Calu3 (cell line): Measurements from ENCODE around the gene H6PD. TPM values are rescaled to one million over a fixed set of nuclear protein-coding genes. Genes with fewer than 3 reads are reported as not detected.

Experiments
- BruUV-seq: library from RNA; stranded (reverse); fragments of 400-500 nt; replicated peaks from 2 replicates; lab custom pipeline; 2021; lab: Mats Ljungman, UMichigan
- CTCF ChIA-PET: fragments of 300-600 bp; sonication (Branson Sonifier 250); formaldehyde crosslinking; loops from one replicate; lab custom pipeline; 2022; ENCODE audit warnings: antibody characterized with exemption; lab: Charles Lee
- DNase-seq: peaks from one replicate; pipeline ENCODE4 v3.0.0; 2022
- H3K27ac Mint-ChIP-seq: one replicate; pipeline ENCODE4 v1.8.0; 2022; ENCODE audit warnings: mixed read lengths; ENCODE audit not compliant: unreplicated experiment
- H3K27me3 Mint-ChIP-seq: one replicate; pipeline ENCODE4 v1.8.0; 2022; ENCODE audit warnings: mixed read lengths; ENCODE audit not compliant: unreplicated experiment
- H3K36me3 Mint-ChIP-seq: one replicate; pipeline ENCODE4 v1.8.0; 2022; ENCODE audit warnings: mild to moderate bottlenecking, moderate library complexity, mixed read lengths; ENCODE audit not compliant: insufficient read depth, unreplicated experiment
- H3K4me1 Mint-ChIP-seq: one replicate; pipeline ENCODE4 v1.8.0; 2022; ENCODE audit warnings: mild to moderate bottlenecking, low read depth, mixed read lengths; ENCODE audit not compliant: unreplicated experiment
- H3K4me3 Mint-ChIP-seq: one replicate; pipeline ENCODE4 v1.8.0; 2022; ENCODE audit warnings: mild to moderate bottlenecking, low read depth, moderate library complexity, mixed read lengths; ENCODE audit not compliant: unreplicated experiment
- H3K9me3 Mint-ChIP-seq: one replicate; pipeline ENCODE4 v1.8.0; 2022; ENCODE audit warnings: low read depth, mixed read lengths; ENCODE audit not compliant: unreplicated experiment
- intact Hi-C: fragments of 100-400 bp; cut with micrococcal nuclease; formaldehyde crosslinking; loops from one replicate; pipeline ENCODE4 v1.10.0; 2022; ENCODE audit not compliant: unreplicated experiment
- total RNA-seq: library from RNA; stranded (reverse); gene quantifications from 2 replicates; pipeline ENCODE4 v1.2.3, GENCODE V29; 2022
- TF ChIP-seq, protein P1 (sequence below): fragments of 200-600 bp; IDR thresholded peaks from one replicate; pipeline ENCODE4 v1.8.0; 2022; ENCODE audit warnings: antibody characterized with exemption; ENCODE audit not compliant: unreplicated experiment

Gene H6PD
- total RNA-seq, 1 experiment from 2014 or later, result 18.0 TPM

DNA sequence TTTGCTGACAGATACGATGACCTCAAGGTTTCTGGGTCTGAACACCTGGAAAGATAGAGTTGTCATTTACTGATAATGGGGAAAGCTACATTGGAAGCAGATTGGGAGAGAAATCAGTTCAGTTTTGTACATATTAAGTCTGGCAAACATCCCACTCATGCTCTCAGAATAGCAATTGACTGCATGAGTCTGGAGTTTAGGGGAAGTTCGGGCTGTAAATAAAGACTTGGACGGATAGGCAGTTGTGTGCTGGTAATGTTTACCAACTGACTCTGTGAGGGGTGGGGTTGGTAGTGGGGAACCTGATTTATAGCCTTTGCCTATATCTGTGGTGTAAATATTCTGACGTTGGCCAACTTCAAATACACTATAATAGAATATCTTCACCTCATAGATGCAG lies 4.0 kb downstream of the H6PD start:
- no peak overlapping the region for H3K27ac Mint-ChIP-seq
- H3K4me1 Mint-ChIP-seq, result no peaks in the 10 kb centered on the region
- H3K4me3 Mint-ChIP-seq, result no peak overlapping the region
- CTCF ChIA-PET, result interaction anchor here (0.7 kb wide), 1 partner anchor 43 kb away, joined by 3 read pairs; no protein-coding TSS in a partner anchor
- peaks cover 21% of the 10 kb centered on the region for H3K36me3 Mint-ChIP-seq
- H3K27me3 Mint-ChIP-seq, result no peaks in the 10 kb centered on the region
- no peak for DNase-seq
- TF ChIP-seq, protein P1, sequence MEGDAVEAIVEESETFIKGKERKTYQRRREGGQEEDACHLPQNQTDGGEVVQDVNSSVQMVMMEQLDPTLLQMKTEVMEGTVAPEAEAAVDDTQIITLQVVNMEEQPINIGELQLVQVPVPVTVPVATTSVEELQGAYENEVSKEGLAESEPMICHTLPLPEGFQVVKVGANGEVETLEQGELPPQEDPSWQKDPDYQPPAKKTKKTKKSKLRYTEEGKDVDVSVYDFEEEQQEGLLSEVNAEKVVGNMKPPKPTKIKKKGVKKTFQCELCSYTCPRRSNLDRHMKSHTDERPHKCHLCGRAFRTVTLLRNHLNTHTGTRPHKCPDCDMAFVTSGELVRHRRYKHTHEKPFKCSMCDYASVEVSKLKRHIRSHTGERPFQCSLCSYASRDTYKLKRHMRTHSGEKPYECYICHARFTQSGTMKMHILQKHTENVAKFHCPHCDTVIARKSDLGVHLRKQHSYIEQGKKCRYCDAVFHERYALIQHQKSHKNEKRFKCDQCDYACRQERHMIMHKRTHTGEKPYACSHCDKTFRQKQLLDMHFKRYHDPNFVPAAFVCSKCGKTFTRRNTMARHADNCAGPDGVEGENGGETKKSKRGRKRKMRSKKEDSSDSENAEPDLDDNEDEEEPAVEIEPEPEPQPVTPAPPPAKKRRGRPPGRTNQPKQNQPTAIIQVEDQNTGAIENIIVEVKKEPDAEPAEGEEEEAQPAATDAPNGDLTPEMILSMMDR, result no peak
- no peaks in the 10 kb centered on the region for H3K9me3 Mint-ChIP-seq
- BruUV-seq, result no TSS peak
- intact Hi-C loops, result no loop called here

DNA sequence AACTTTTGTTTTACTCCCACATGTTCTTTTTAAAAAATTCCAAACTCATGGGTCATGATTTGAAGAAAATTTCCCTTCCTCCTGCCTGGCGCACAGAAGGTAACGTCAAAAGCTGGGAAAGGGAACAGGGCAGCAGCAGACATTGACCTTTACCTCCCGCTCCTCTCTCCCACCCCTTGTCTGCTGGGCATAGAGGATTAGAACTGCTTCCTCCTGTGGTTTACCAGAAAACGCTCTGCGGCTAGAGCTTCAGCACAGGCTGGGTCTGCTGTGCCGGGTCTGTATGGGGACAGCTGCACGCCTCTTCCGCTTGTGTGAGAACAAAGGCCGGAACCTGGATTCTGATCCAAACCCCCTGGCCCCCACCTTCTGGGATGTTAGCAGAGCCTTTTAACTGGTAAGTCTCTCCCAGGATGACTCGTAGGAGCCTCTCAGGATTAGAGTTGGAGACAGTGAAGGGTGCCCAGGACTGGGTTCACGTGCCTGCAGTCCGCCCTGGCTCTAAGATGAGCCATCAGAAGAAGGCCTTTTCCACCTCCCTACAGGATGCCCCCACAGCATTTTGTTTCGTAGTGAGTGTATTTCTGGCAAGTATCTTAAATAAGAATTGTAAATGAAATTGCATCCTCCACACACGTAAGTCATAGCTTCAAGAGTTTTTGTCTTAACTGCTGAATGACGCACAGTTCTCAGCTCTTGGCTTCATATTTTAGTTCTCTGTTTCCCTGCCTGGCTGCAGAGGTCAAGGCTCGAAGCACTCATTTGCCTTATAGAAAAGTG lies 5.2 kb downstream of the H6PD start:
- no peak overlapping the region for H3K27ac Mint-ChIP-seq
- no peak for DNase-seq
- no peaks in the 10 kb centered on the region for H3K4me1 Mint-ChIP-seq
- H3K27me3 Mint-ChIP-seq, result no peaks in the 10 kb centered on the region
- no peak overlapping the region for H3K4me3 Mint-ChIP-seq
- H3K9me3 Mint-ChIP-seq, result no peaks in the 10 kb centered on the region
- CTCF ChIA-PET, result no interaction called here
- intact Hi-C loops, result no loop called here
- BruUV-seq, result no TSS peak
- TF ChIP-seq, protein P1, result no peak
- H3K36me3 Mint-ChIP-seq, result peaks cover 12% of the 10 kb centered on the region

- TF ChIP-seq, protein P1, result no peak
- intact Hi-C loops, result no loop called here
- CTCF ChIA-PET, result no interaction called here
- H3K9me3 Mint-ChIP-seq, result no peaks in the 10 kb centered on the region
- peaks cover 8% of the 10 kb centered on the region for H3K36me3 Mint-ChIP-seq
- no peak overlapping the region for H3K4me3 Mint-ChIP-seq
- H3K27me3 Mint-ChIP-seq, result no peaks in the 10 kb centered on the region
- H3K27ac Mint-ChIP-seq, result no peak overlapping the region
- DNase-seq, result no peak
- H3K4me1 Mint-ChIP-seq, result no peaks in the 10 kb centered on the region
- no TSS peak for BruUV-seq
Measured at GRCh38 chr1:9240914-9241820, 6.6 kb downstream of the H6PD start.

GRCh38 chr1:9241891-9242290 lies 7.3 kb downstream of the H6PD start:
- no peak overlapping the region for H3K27ac Mint-ChIP-seq

More at GRCh38 chr1:9241891-9242290, 7.3 kb downstream of the H6PD start:
- intact Hi-C loops, result no loop called here
- Mint-ChIP-seq H3K27me3 (no peaks in the 10 kb centered on the region), H3K9me3 (no peaks in the 10 kb centered on the region), H3K36me3 (peaks cover 9% of the 10 kb centered on the region), H3K4me3 (no peak overlapping the region), H3K4me1 (no peaks in the 10 kb centered on the region)
- no TSS peak for BruUV-seq
- no peak for DNase-seq
- TF ChIP-seq, protein P1, result no peak
- CTCF ChIA-PET, result no interaction called here
